Progenitor cell of endocrine pancreas (in vitro differentiated cells): Measurements from ENCODE around the gene NXPH4. TPM values are rescaled to one million over a fixed set of nuclear protein-coding genes. Genes with fewer than 3 reads are reported as not detected.

Source experiments
- DNase-seq: peaks from one replicate; pipeline ENCODE4 v3.0.0; 2021; ENCODE audit warnings: low spot score; ENCODE audit not compliant: unreplicated experiment
- H3K27ac Mint-ChIP-seq: 2 replicates; pipeline ENCODE4 v1.8.0; 2021; ENCODE audit warnings: mild to moderate bottlenecking, moderate library complexity, mixed read lengths
- H3K27me3 Mint-ChIP-seq: 2 replicates; pipeline ENCODE4 v1.8.0; 2021; ENCODE audit warnings: mixed read lengths
- H3K36me3 Mint-ChIP-seq: 2 replicates; pipeline ENCODE4 v1.8.0; 2022; ENCODE audit warnings: mixed read lengths; ENCODE audit not compliant: insufficient read depth
- H3K4me1 Mint-ChIP-seq: 2 replicates; pipeline ENCODE4 v1.8.0; 2021; ENCODE audit warnings: low read depth, mixed read lengths
- H3K4me3 Mint-ChIP-seq: 2 replicates; pipeline ENCODE4 v1.8.0; 2021; ENCODE audit warnings: low read depth, mild to moderate bottlenecking, moderate library complexity, mixed read lengths
- H3K9me3 Mint-ChIP-seq: 2 replicates; pipeline ENCODE4 v1.8.0; 2021; ENCODE audit warnings: low read depth, mixed read lengths
- total RNA-seq: library from RNA; stranded (reverse); gene quantifications from 2 replicates; pipeline ENCODE4 v1.2.1, GENCODE V29; 2021
- TF ChIP-seq, protein P1 (sequence below): fragments of 200-600 bp; sonication (generic); IDR thresholded peaks from one replicate; pipeline ENCODE4 v1.5.0; 2021; ENCODE audit warnings: antibody characterized with exemption, mild to moderate bottlenecking; ENCODE audit not compliant: unreplicated experiment

The NXPH4 gene
- total RNA-seq, 1 donor from 2014 or later, result 2.0 TPM

- H3K27me3 Mint-ChIP-seq, result no peaks in the 10 kb centered on the region
- H3K9me3 Mint-ChIP-seq, result no peaks in the 10 kb centered on the region
- no peak for DNase-seq
- peaks cover 17% of the 10 kb centered on the region for H3K36me3 Mint-ChIP-seq
- TF ChIP-seq, protein P1, sequence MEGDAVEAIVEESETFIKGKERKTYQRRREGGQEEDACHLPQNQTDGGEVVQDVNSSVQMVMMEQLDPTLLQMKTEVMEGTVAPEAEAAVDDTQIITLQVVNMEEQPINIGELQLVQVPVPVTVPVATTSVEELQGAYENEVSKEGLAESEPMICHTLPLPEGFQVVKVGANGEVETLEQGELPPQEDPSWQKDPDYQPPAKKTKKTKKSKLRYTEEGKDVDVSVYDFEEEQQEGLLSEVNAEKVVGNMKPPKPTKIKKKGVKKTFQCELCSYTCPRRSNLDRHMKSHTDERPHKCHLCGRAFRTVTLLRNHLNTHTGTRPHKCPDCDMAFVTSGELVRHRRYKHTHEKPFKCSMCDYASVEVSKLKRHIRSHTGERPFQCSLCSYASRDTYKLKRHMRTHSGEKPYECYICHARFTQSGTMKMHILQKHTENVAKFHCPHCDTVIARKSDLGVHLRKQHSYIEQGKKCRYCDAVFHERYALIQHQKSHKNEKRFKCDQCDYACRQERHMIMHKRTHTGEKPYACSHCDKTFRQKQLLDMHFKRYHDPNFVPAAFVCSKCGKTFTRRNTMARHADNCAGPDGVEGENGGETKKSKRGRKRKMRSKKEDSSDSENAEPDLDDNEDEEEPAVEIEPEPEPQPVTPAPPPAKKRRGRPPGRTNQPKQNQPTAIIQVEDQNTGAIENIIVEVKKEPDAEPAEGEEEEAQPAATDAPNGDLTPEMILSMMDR, result no peak
- H3K27ac Mint-ChIP-seq, result no peak overlapping the region
- no peak overlapping the region for H3K4me3 Mint-ChIP-seq
- no peaks in the 10 kb centered on the region for H3K4me1 Mint-ChIP-seq
Measured at GRCh38 chr12:57205931-57206330, 10.7 kb upstream of the NXPH4 start.

GRCh38 chr12:57207731-57208630 is 8.6 kb upstream of the NXPH4 start:
- H3K9me3 Mint-ChIP-seq, result no peaks in the 10 kb centered on the region
- no peak overlapping the region for H3K27ac Mint-ChIP-seq
- peaks cover 13% of the 10 kb centered on the region for H3K36me3 Mint-ChIP-seq
- DNase-seq, result no peak
- TF ChIP-seq, protein P1, result no peak
- H3K27me3 Mint-ChIP-seq, result no peaks in the 10 kb centered on the region
- no peak overlapping the region for H3K4me3 Mint-ChIP-seq
- H3K4me1 Mint-ChIP-seq, result no peaks in the 10 kb centered on the region

GRCh38 chr12:57208631-57209282 is 7.8 kb upstream of the NXPH4 start:
- Mint-ChIP-seq H3K27me3 (peaks cover 5% of the 10 kb centered on the region), H3K36me3 (peaks cover 12% of the 10 kb centered on the region), H3K4me1 (peaks cover 5% of the 10 kb centered on the region), H3K27ac (no peak overlapping the region), H3K9me3 (no peaks in the 10 kb centered on the region), H3K4me3 (no peak overlapping the region)
- TF ChIP-seq, protein P1, result no peak
- no peak for DNase-seq

DNA sequence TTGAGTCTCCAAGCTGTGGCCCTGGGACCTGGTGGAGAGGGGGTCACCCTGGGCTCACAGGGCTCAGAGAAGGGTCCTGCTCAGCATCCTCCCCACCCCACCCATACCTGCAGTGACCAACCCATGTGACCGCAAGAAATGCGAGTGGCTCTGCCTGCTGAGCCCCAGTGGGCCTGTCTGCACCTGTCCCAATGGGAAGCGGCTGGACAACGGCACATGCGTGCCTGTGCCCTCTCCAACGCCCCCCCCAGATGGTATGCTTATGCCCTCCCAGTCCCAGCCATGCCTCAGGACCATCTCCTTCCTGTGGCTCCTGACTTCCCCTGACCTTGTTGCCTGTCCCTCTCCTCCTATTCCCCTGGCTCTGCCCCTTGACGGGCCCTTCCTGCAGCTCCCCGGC is 6.7 kb upstream of the NXPH4 start:
- H3K9me3 Mint-ChIP-seq, result no peaks in the 10 kb centered on the region
- H3K36me3 Mint-ChIP-seq, result peaks cover 11% of the 10 kb centered on the region
- H3K4me3 Mint-ChIP-seq, result no peak overlapping the region
- peaks cover 12% of the 10 kb centered on the region for H3K4me1 Mint-ChIP-seq
- DNase-seq, result no peak
- no peak overlapping the region for H3K27ac Mint-ChIP-seq
- TF ChIP-seq, protein P1, result no peak
- H3K27me3 Mint-ChIP-seq, result peaks cover 17% of the 10 kb centered on the region

DNA sequence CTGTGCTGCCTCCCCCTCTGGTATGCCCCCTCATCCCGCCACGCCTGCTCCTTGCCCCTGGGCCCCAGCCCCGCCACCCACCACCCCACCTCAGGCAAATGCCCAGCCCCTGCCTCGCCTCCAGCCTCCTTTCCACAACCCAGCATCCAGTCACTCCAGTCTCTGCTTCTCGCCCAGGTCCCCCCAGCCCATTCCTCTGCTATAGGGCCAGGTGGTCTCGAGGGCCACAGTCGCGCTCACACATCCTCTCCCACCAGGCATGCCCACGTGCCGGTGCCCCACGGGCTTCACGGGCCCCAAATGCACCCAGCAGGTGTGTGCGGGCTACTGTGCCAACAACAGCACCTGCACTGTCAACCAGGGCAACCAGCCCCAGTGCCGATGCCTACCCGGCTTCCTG is 6.1 kb upstream of the NXPH4 start:
- Mint-ChIP-seq H3K27ac (no peak overlapping the region), H3K27me3 (peaks cover 22% of the 10 kb centered on the region), H3K4me3 (no peak overlapping the region), H3K4me1 (peaks cover 15% of the 10 kb centered on the region), H3K36me3 (peaks cover 11% of the 10 kb centered on the region), H3K9me3 (no peaks in the 10 kb centered on the region)
- DNase-seq, result no peak
- TF ChIP-seq, protein P1, result no peak
